ENCODE data around the gene HMGB1. TPM values are rescaled to one million over a fixed set of nuclear protein-coding genes. Genes with fewer than 3 reads are reported as not detected.

The HMGB1 gene
- total RNA-seq, 1 experiment from 2014 or later: 1,662 TPM

DNA sequence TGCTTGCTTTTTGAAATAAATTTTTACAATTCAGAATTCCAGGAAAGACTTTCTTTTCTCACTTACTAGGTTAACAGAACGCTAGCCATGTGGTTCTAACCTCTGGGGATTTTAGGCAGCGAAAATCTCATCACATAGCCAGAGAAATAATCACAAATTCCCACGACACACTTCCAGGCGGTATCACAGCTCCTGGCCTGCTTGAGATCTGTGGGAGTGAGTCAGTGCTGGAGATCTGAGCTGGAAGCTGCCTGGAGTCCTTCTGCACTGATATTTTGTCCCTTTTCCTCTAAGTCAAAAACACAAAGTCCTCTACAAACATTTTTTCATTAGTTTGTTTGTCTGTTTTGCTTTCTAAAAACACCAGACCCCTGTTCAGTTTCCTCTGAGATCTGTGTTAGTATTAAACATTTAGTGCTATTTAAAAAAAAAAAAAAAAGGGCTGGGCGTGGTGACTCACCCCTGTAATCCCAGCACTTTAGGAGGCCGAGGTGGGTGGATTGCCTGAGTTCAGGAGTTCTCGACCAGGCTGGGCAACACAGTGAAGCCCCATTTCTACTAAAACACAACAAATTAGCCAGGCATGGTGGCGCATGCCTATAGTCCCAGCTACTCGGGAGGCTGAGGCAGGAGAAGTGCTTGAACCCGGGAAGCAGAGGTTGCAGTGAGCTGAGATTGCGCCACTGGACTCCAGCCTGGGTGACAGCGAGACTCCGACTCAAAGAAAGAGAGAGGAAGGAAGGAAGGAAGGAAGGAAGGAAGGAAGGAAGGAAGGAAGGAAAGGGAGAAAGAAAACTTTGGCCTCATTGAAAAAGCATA is 55.6 kb downstream of the HMGB1 start:
- H3K27ac ChIP-seq: no peak overlapping the region
- DNase-seq: no peak
- H3K4me3 ChIP-seq: no peak overlapping the region
- no peaks in the 10 kb centered on the region for H3K9me3 ChIP-seq (replicated peaks)
- H3K4me1 ChIP-seq: no peaks in the 10 kb centered on the region
- no peaks in the 10 kb centered on the region for H3K27me3 ChIP-seq
- H3K36me3 ChIP-seq: no peaks in the 10 kb centered on the region

- no peak overlapping the region for H3K27ac ChIP-seq
- H3K27me3 ChIP-seq: peaks cover 4% of the 10 kb centered on the region; the same call in 1 of the 2 replicates
- no peaks in the 10 kb centered on the region for H3K36me3 ChIP-seq
- no peaks in the 10 kb centered on the region for H3K9me3 ChIP-seq (replicated peaks)
- no peaks in the 10 kb centered on the region for H3K4me1 ChIP-seq
- H3K4me3 ChIP-seq: no peak overlapping the region
- no peak for DNase-seq
Observed at GRCh38 chr13:30408319-30409101, 57.2 kb downstream of the HMGB1 start.

GRCh38 chr13:30406779-30407416 is 58.8 kb downstream of the HMGB1 start:
- DNase-seq: no peak
- no peaks in the 10 kb centered on the region for H3K36me3 ChIP-seq
- H3K9me3 ChIP-seq (replicated peaks): no peaks in the 10 kb centered on the region
- H3K27me3 ChIP-seq: peaks cover 4% of the 10 kb centered on the region; the same call in 1 of the 2 replicates
- no peak overlapping the region for H3K27ac ChIP-seq
- H3K4me3 ChIP-seq: no peak overlapping the region
- no peaks in the 10 kb centered on the region for H3K4me1 ChIP-seq

Other genes starting within 250 kb of the HMGB1 start
- gene KATNAL1, start 158.4 kb downstream of the HMGB1 start, total RNA-seq (2014; rRNA removed; shearing (Covaris generic)): 16.4 and 20.3 TPM in 2 replicates
- gene UBE2L5, start 43.4 kb downstream of the HMGB1 start, total RNA-seq (2014; rRNA removed; shearing (Covaris generic)): not detected in 2 replicates
- 42.2 and 46.0 TPM in 2 replicates for gene USPL1, start 152.0 kb upstream of the HMGB1 start, total RNA-seq (2014; rRNA removed; shearing (Covaris generic))

Data from SJCRH30 (cell line).